Measurements from ENCODE around the gene SPON2. TPM values are rescaled to one million over a fixed set of nuclear protein-coding genes. Genes with fewer than 3 reads are reported as not detected.

Gene SPON2
- polyA plus RNA-seq, 1 donor (not counting 4 experiments of a cell fraction or from before 2014, with no cell fraction given): 3.3 TPM

GRCh38 chr4:1210971-1211370 lies 38.6 kb upstream of the SPON2 start:
- Histone ChIP-seq H2AFZ (ENCODE audit: control insufficient read depth, low read length) (no peak overlapping the region), H3K27ac (ENCODE audit: control insufficient read depth, insufficient read depth, low read length) (no peak overlapping the region), H3K4me3 (ENCODE audit: control insufficient read depth in 2 of 3, extremely low read depth in 1 of 3, insufficient read depth in 2 of 3, low read depth in 1 of 3, low read length in 3 of 3) (no peak overlapping the region), H3K27me3 (ENCODE audit: control insufficient read depth, extremely low read depth, insufficient read depth, low read length) (no peaks in the 10 kb centered on the region), H3K36me3 (ENCODE audit: control insufficient read depth in 2 of 2, extremely low read depth in 1 of 2, insufficient read depth in 2 of 2, low read length in 2 of 2) (peaks cover 24 to 32% of the 10 kb centered on the region in 2 experiments), H3K4me1 (ENCODE audit: control insufficient read depth, extremely low read depth, insufficient read depth, low read length) (peaks cover 3% of the 10 kb centered on the region), H3K79me2 (ENCODE audit: control insufficient read depth, insufficient read depth, low read length) (no peaks in the 10 kb centered on the region), H3K4me2 (ENCODE audit: control insufficient read depth, extremely low read depth, insufficient read depth, low read depth, low read length) (no peak overlapping the region), H3K9me3 (ENCODE audit: control insufficient read depth, low read depth, low read length) (no peaks in the 10 kb centered on the region), H3K9me1 (ENCODE audit: control insufficient read depth, extremely low read depth, insufficient read depth, low read length) (no peaks in the 10 kb centered on the region), H4K20me1 (ENCODE audit: control insufficient read depth, extremely low read depth, insufficient read depth, low read length) (peaks cover 4% of the 10 kb centered on the region), H3K9ac (ENCODE audit: control insufficient read depth, extremely low read depth, insufficient read depth, low read length) (no peak overlapping the region)
- TF ChIP-seq CTCF (optimal IDR thresholded peaks at IDR 0.05 in 1 of 3, IDR thresholded peaks at IDR 0.05 in 1 of 3, conservative IDR thresholded peaks at IDR 0.05 in 1 of 3; ENCODE audit: extremely low read depth in 1 of 3, insufficient read depth in 2 of 3, low read length in 3 of 3) (no peak), EZH2 (IDR thresholded peaks at IDR 0.05; ENCODE audit: low read length) (no peak)
- no peak for FAIRE-seq
- dilution Hi-C loops (cut with MboI; ENCODE audit: extremely low pct_ligation_motif_present, low sequenced_read_pairs): no loop called here
- no peak for DNase-seq (ENCODE audit: low read depth, low spot score)

- Histone ChIP-seq H3K36me3 (ENCODE audit: control insufficient read depth in 2 of 2, extremely low read depth in 1 of 2, insufficient read depth in 2 of 2, low read length in 2 of 2) (peaks cover 20 to 26% of the 10 kb centered on the region in 2 experiments), H3K4me1 (ENCODE audit: control insufficient read depth, extremely low read depth, insufficient read depth, low read length) (peaks cover 3% of the 10 kb centered on the region), H3K27ac (ENCODE audit: control insufficient read depth, insufficient read depth, low read length) (no peak overlapping the region), H2AFZ (ENCODE audit: control insufficient read depth, low read length) (no peak overlapping the region), H3K79me2 (ENCODE audit: control insufficient read depth, insufficient read depth, low read length) (no peaks in the 10 kb centered on the region), H3K9me3 (ENCODE audit: control insufficient read depth, low read depth, low read length) (no peaks in the 10 kb centered on the region), H3K9ac (ENCODE audit: control insufficient read depth, extremely low read depth, insufficient read depth, low read length) (no peak overlapping the region), H3K4me2 (ENCODE audit: control insufficient read depth, extremely low read depth, insufficient read depth, low read depth, low read length) (no peak overlapping the region), H3K27me3 (ENCODE audit: control insufficient read depth, extremely low read depth, insufficient read depth, low read length) (no peaks in the 10 kb centered on the region), H3K4me3 (ENCODE audit: control insufficient read depth in 2 of 3, extremely low read depth in 1 of 3, insufficient read depth in 2 of 3, low read depth in 1 of 3, low read length in 3 of 3) (no peak overlapping the region), H3K9me1 (ENCODE audit: control insufficient read depth, extremely low read depth, insufficient read depth, low read length) (no peaks in the 10 kb centered on the region), H4K20me1 (ENCODE audit: control insufficient read depth, extremely low read depth, insufficient read depth, low read length) (peaks cover 4% of the 10 kb centered on the region)
- DNase-seq (ENCODE audit: low read depth, low spot score) (no peak), FAIRE-seq (no peak)
- TF ChIP-seq EZH2 (IDR thresholded peaks at IDR 0.05; ENCODE audit: low read length): no peak
- no peak for TF ChIP-seq CTCF (optimal IDR thresholded peaks at IDR 0.05 in 1 of 3, IDR thresholded peaks at IDR 0.05 in 1 of 3, conservative IDR thresholded peaks at IDR 0.05 in 1 of 3; ENCODE audit: extremely low read depth in 1 of 3, insufficient read depth in 2 of 3, low read length in 3 of 3)
- dilution Hi-C loops (cut with MboI; ENCODE audit: extremely low pct_ligation_motif_present, low sequenced_read_pairs): no loop called here
Measured at GRCh38 chr4:1210241-1210841, 38.0 kb upstream of the SPON2 start.

Data from keratinocyte (primary cell).